ENCODE results near the gene SUMO1. TPM values are rescaled to one million over a fixed set of nuclear protein-coding genes. Genes with fewer than 3 reads are reported as not detected.

Gene SUMO1
- total RNA-seq, 1 experiment from 2014 or later, result 137 TPM

DNA sequence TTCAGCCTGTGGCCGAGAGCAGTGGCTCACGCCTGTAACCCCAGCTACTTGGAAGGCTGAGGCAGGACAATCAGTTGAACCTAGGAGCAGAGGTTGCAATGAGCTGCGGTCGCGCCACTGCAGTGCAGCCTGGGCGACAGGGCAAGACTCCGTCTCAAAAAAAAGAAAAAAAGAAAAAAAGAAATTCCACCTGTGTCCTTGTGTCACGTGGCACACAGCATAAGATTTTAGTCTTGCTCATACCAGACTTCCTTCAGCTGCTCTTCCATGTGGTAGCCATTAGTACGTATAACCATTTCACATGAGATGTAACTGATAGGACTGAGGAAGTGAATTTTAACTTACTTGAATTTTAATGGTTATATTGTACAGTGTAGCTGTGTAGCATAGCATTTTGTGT, 31.2 kb upstream of the SUMO1 start:
- Histone ChIP-seq H3K4me3 (ENCODE audit: low read depth, low read length) (no peak overlapping the region), H3K36me3 (ENCODE audit: control insufficient read depth, insufficient read depth, low read length) (no peaks in the 10 kb centered on the region; the same call in 1 of the 2 replicates), H3K9me3 (no peaks in the 10 kb centered on the region), H3K4me1 (peaks cover 13% of the 10 kb centered on the region; the same call in 1 of the 2 replicates), H3K27me3 (replicated peaks; ENCODE audit: control insufficient read depth, insufficient read depth, low read length) (no peaks in the 10 kb centered on the region)
- DNase-seq, result no peak
- no peak overlapping the region for H3K4me3 Mint-ChIP-seq (ENCODE audit: unreplicated experiment)
- ChIA-PET POLR2A (no interaction called here), CTCF (no interaction called here)
- H3K9me3 Mint-ChIP-seq (ENCODE audit: unreplicated experiment), result no peaks in the 10 kb centered on the region
- H3K36me3 Mint-ChIP-seq (ENCODE audit: insufficient read depth, unreplicated experiment), result peaks cover 15% of the 10 kb centered on the region
- intact Hi-C loops (cut with micrococcal nuclease; ENCODE audit: unreplicated experiment), result loop anchor here (5.0 kb wide), 2 partner anchors 42 to 108 kb away; partner anchors contain the start of gene BMPR2
- H3K27me3 Mint-ChIP-seq (ENCODE audit: insufficient read depth, unreplicated experiment), result no peaks in the 10 kb centered on the region
- no peaks in the 10 kb centered on the region for H3K4me1 Mint-ChIP-seq (ENCODE audit: low read depth, unreplicated experiment)
- H3K27ac Mint-ChIP-seq (ENCODE audit: unreplicated experiment), result no peak overlapping the region
- TF ChIP-seq, protein P1, sequence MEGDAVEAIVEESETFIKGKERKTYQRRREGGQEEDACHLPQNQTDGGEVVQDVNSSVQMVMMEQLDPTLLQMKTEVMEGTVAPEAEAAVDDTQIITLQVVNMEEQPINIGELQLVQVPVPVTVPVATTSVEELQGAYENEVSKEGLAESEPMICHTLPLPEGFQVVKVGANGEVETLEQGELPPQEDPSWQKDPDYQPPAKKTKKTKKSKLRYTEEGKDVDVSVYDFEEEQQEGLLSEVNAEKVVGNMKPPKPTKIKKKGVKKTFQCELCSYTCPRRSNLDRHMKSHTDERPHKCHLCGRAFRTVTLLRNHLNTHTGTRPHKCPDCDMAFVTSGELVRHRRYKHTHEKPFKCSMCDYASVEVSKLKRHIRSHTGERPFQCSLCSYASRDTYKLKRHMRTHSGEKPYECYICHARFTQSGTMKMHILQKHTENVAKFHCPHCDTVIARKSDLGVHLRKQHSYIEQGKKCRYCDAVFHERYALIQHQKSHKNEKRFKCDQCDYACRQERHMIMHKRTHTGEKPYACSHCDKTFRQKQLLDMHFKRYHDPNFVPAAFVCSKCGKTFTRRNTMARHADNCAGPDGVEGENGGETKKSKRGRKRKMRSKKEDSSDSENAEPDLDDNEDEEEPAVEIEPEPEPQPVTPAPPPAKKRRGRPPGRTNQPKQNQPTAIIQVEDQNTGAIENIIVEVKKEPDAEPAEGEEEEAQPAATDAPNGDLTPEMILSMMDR (IDR thresholded peaks at IDR 0.05; ENCODE audit: insufficient read depth in 1 of 2, low read depth in 1 of 2, low read length in 1 of 2, severe bottlenecking in 1 of 2, unreplicated experiment in 1 of 2), result no peak
- BruUV-seq (replicated peaks), result no TSS peak

- H3K27me3 Mint-ChIP-seq (ENCODE audit: insufficient read depth, unreplicated experiment), result no peaks in the 10 kb centered on the region
- Histone ChIP-seq H3K4me1 (peaks cover 16% of the 10 kb centered on the region; the same call in 1 of the 2 replicates), H3K27me3 (replicated peaks; ENCODE audit: control insufficient read depth, insufficient read depth, low read length) (no peaks in the 10 kb centered on the region), H3K36me3 (ENCODE audit: control insufficient read depth, insufficient read depth, low read length) (no peaks in the 10 kb centered on the region; the same call in 1 of the 2 replicates), H3K9me3 (no peaks in the 10 kb centered on the region), H3K4me3 (ENCODE audit: low read depth, low read length) (peak overlapping the region; percentile 92)
- intact Hi-C loops (cut with micrococcal nuclease; ENCODE audit: unreplicated experiment), result loop anchor here (5.0 kb wide), 2 partner anchors 40 to 110 kb away; partner anchors contain the start of gene BMPR2
- peaks cover 15% of the 10 kb centered on the region for H3K36me3 Mint-ChIP-seq (ENCODE audit: insufficient read depth, unreplicated experiment)
- no peaks in the 10 kb centered on the region for H3K4me1 Mint-ChIP-seq (ENCODE audit: low read depth, unreplicated experiment)
- DNase-seq, result no peak
- no peak overlapping the region for H3K4me3 Mint-ChIP-seq (ENCODE audit: unreplicated experiment)
- no peak overlapping the region for H3K27ac Mint-ChIP-seq (ENCODE audit: unreplicated experiment)
- BruUV-seq (replicated peaks), result no TSS peak
- CTCF ChIA-PET, result no interaction called here
- TF ChIP-seq, protein P1 (IDR thresholded peaks at IDR 0.05; ENCODE audit: insufficient read depth in 1 of 2, low read depth in 1 of 2, low read length in 1 of 2, severe bottlenecking in 1 of 2, unreplicated experiment in 1 of 2), result no peak
- H3K9me3 Mint-ChIP-seq (ENCODE audit: unreplicated experiment), result no peaks in the 10 kb centered on the region
- POLR2A ChIA-PET, result no interaction called here
These were observed 29.1 kb upstream of the SUMO1 start for GRCh38 chr2:202267495-202267894.

GRCh38 chr2:202265467-202266277, 27.3 kb upstream of the SUMO1 start, which contains the start of gene NOP58:
TSS of gene NOP58 (plus strand) at chr2:202265763. CDS start at chr2:202265942, 179 bp downstream.
- no peaks in the 10 kb centered on the region for H3K4me1 Mint-ChIP-seq (ENCODE audit: low read depth, unreplicated experiment)
- H3K9me3 Mint-ChIP-seq (ENCODE audit: unreplicated experiment), result no peaks in the 10 kb centered on the region
- peak within 1 kb of the TSS; percentile 92 for H3K4me3 ChIP-seq (ENCODE audit: low read depth, low read length)
- DNase-seq, result peak; percentile 95 to 96
- TF ChIP-seq, protein P1 (IDR thresholded peaks at IDR 0.05; ENCODE audit: insufficient read depth in 1 of 2, low read depth in 1 of 2, low read length in 1 of 2, severe bottlenecking in 1 of 2, unreplicated experiment in 1 of 2), result no peak
- no peaks in the 10 kb centered on the region; the same call in 1 of the 2 replicates for H3K36me3 ChIP-seq (ENCODE audit: control insufficient read depth, insufficient read depth, low read length)
- H3K4me3 Mint-ChIP-seq (ENCODE audit: unreplicated experiment), result no peak within 1 kb of the TSS
- no peaks in the 10 kb centered on the region for H3K27me3 Mint-ChIP-seq (ENCODE audit: insufficient read depth, unreplicated experiment)
- H3K27me3 ChIP-seq (replicated peaks; ENCODE audit: control insufficient read depth, insufficient read depth, low read length), result no peaks in the 10 kb centered on the region
- H3K9me3 ChIP-seq, result no peaks in the 10 kb centered on the region
- peaks cover 16% of the 10 kb centered on the region; the same call in 1 of the 2 replicates for H3K4me1 ChIP-seq
- ChIA-PET CTCF (interaction anchor here (0.7 kb wide), 1 partner anchor 438 kb away, joined by 3 read pairs; no protein-coding TSS in a partner anchor), POLR2A (interaction anchor here (0.6 kb wide), 1 partner anchor 485 kb away, joined by 3 read pairs; the partner anchor contains the start of gene ALS2)
- peaks cover 15% of the 10 kb centered on the region for H3K36me3 Mint-ChIP-seq (ENCODE audit: insufficient read depth, unreplicated experiment)
- TSS peak; percentile 55 for BruUV-seq (replicated peaks)
- H3K27ac Mint-ChIP-seq (ENCODE audit: unreplicated experiment), result no peak within 1 kb of the TSS
- intact Hi-C loops (cut with micrococcal nuclease; ENCODE audit: unreplicated experiment), result loop anchor here (1.0 to 5.0 kb wide), 3 partner anchors 27 to 112 kb away; partner anchors contain the start of genes BMPR2 and SUMO1

All from Caco-2 (cell line).